LHCN-M2 (cell line): Measurements from ENCODE around the gene FAM3A. TPM values are rescaled to one million over a fixed set of nuclear protein-coding genes. Genes with fewer than 3 reads are reported as not detected.

Experiments
- DNase-seq: peaks from one replicate; pipeline ENCODE4 v3.0.0-alpha.2; 2012; ENCODE audit warnings: low read depth
- total RNA-seq: library from RNA; depleted of rRNA; stranded (reverse); fragments of >200 nt; gene quantifications from 2 replicates; pipeline ENCODE4 v1.2.3, GENCODE V29; 2014

The FAM3A gene
- total RNA-seq, 1 experiment from 2014 or later = 46.5 TPM

DNA sequence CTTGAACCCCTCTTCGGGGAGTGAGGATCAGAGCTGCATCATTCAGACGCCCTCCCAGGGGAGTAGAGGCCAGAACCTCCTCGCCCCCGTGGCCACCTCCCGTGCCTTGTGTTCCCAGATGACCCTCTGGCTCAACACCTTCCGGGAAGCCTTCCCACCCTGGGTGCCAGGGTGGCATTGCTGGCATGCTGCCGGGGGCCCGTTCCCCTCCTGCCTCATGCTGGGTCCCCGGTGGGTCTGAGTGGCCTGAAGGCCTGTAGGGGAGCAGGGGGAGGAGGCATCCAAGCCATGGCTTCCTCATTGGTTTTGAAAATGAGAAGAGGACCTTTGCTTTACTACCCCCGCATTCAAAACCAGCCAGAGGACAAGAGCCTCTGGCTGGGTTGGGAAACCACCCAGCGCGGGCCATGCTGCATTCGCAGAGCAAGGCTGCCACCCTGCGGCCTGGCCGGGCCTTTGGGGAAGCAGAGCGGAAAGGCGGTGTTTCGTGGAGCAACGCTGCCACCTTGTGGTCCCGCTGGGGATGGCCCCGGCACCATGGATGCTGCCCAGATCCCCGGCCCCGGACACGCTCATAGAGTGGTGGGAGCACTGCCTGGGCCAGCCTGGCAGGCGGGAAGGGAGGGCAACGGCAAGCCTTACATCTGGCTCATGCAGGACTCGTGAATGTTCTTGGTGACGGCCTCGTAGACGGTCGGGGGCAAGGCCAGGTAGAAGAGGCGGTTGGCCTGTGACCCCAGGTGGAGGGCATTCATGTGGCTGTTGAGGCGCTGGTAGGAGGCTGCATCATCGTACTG lies 18.7 kb upstream of the FAM3A start:
- peak; percentile 74 for DNase-seq

DNA sequence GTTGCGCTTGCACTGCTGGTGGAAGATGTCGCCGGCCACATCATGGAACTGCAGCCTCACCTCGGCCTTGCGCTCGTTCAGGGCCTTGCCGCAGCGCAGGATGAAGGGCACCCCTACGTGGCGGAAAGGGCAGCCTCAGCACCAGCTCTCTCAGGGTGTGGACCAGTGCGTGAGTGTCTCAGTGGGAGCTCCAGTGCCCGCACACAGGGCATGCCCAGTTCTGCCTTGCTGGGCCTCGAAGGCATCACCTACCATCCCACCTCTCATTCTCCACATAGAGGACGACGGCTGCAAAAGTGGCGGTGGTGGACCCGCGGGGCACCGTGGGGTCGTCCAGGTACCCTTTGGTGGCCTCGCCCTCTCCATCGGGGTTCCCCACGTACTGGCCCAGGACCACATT lies 16.7 kb upstream of the FAM3A start:
- no peak for DNase-seq

DNA sequence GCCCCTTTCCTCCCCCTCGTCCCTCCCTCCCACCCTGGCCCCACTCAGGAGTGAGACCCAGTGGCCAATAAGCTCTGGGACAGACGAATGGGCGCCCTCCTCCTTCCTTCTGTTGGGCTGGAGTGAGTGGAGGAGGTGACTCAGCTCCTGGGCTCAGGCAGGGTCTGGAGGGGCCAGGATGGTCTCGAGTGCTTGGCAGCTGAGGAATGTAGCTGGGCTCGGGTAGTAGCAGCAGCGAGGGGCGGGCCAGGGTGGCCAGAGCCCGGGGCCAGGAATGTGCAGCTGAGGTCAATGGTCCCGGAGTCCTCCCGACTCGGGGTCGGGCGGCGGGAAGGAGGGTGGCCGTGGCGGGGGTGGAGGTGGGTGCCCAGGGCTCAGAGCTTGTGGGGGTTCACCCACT lies 15.6 kb upstream of the FAM3A start:
- peak; percentile 70 for DNase-seq

DNA sequence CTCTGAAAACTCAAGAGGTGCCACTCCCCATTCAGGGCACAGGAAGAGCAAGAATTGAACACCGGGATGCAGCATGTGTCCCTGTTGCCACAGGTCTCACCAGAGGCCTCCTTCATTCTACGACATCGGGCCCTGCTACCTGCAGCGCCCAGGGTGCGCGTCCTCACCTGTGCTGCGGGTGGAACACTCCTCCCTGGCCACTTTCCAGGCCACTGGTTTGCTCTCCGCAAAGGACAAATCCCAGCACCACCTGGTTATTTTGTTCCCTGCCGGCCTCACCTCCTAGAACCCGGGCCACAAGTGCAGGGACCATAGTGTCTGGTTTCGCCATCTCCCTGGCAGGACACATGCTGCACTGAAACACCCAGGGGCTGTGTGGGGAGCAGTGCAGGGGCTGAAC lies 14.3 kb upstream of the FAM3A start:
- DNase-seq = no peak

DNA sequence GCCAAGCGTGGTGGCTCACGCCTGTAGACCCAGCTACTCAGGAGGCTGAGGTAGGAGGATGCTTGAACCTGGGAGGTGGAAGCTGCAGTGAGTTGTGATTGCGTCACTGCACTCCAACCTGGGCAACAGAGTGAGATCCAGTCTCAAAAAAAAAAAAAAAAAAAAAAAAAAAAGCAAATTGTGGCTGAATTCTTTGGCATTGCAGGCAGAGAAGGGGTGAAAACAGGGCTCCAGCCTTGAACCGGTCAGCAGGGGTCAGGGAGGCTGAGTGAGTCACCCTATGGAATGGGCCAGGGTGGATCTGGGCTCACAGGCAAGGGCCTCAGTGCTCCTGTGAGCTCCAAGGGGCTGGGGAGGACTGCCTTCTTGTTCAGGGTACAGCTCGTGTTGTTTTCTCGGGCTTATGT lies 13.2 kb upstream of the FAM3A start:
- peak; percentile 51 for DNase-seq

DNA sequence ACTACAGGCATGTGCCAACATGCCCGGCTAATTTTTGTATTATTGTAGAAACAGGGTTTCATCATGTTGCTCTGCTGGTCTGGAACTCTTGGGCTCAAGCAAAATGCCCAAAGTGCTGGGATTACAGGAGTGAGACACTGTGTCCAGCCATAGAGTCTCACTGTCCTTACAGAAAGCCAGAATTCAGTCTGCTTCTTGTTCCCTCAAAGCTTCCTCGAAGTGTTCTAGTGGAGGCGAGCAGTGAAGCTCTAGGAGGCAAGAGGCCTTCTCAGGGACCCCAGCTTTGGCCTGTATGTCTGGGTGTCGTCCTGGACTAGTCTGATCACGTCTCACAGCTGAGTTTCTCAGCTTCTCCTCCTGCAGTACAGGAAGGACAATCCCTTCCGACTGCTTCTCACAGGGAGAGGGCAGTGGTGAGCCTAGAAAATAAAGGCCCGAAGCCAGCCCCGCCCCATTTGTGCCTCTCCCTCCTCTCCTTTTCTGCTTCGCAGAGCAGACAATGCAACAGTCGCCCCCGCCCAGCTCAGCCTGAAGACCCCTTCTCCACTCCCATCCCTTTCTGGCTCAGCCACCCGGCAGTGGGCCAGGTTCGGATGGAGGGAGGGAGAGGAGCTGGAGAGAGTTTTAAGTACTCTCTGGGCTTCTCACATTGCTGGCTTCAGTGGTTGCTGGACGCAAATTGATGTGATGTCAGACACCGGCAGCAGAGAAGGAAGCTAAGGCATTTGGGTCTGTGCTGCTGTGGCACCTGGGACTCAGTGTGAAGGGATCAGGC lies 11.1 kb upstream of the FAM3A start:
- DNase-seq = peak; percentile 76

DNA sequence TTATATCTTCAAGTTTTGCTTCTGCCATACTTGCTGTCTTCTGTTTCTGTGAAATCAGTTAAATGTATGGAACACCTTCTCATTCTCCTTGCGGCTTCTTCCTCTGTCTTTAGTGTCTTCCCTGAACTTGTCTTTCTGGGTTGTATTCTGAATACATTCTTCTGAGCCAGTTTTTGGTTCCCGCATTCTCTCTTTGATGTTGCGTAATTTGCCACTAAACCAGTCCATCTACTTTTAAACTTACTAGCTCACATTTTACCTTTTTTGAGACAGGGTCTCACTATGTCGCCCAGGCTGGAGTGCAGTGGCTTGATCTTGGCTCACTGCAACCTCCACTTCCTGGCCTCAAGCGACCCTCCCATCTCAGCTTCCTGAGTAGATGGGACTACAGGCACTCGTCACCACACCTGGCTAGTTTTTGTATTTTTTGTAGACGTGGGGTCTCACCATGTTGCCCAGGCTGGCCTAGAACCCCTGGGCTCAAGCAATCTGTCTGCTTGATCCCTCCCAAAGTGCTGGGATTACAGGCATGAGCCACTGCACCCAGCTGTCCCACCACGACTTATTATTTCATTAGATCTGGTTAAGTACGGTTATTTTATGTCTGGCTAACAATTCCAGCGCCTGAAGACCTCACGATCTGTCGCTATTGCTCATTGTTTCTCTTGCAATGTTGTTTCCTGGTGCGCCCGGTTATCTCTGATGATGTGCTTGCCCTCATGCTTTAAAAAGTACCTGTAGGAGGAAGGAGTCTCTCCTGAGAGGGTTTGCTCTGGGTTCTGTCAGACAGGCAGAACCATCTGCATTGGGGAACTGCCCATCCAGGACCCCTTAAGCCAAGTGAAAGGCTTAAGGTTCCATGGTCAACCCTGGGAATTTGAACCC lies 9.8 kb upstream of the FAM3A start:
- no peak for DNase-seq

DNA sequence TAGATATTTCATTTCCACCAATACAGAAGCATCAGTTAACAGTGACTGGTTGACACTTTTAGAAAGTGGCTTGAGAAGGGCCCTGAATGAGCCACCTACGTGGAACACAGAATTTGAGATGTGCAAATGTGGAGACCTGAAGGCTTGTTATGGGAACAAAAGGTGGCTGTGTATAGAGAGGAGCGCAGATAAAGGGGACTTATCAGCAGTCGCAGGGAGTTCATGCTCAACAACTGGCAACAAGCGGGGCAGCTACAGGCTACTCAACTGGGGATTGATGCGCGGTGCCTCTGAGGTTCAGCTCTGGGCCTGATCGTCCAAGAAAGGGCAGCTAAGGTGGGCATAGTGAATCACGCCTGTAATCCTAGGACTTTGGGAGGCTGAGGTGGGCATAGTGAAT lies 3.4 kb upstream of the FAM3A start:
- DNase-seq = no peak

DNA sequence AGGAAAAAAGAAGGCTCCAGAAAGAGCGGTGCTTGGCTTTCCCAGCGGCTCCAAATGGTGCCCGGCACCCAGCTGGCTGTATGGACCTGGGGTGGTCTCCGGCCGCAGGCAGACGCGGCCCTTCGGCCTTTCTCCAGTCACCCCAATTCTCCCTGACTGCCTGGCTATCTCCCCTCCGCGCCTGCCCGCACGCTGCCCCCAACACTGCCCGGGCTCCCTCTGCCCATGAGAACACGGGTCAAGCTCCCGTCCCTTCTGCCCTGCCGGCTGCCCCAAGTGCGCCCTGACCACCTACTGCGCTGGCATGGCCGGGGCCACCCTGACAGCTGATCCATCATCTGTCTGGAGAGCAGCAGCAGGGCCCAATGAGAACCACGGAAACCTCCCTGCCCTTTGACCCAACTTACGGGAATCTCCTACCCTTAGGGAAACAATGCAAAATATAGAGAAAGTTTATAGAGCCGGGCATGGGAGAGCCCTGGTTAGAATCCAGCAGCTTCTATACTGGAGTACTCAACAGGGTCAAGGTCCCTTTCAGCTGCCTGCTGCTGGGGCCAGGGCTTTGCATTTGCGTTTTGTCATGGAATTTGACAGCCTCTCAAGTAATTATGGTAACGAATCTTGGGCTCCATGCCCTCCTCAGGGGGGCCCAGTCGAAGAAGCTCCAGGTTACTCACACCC lies 1.2 kb upstream of the FAM3A start:
- no peak for DNase-seq

DNA sequence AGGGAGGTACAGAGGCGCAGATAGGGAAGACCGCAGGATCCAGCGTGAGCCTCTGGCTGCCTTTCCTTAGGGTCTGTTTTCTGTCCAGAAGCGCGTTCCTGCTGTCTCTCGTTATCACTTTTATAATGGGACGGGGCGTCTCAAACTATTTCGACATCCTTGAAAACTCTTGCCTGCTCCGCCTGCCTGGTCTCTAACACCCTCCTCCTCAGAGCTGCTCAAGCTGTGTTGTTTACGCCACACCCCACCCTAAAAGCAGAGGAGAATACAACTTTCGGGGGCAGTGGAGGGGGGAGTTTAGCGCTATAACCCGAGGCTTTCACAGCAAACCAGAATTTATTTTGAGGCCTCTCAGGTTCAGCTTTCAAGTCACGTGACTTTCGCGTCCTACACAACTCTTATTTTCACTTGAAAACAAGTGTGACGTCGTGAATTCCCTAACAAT lies 646 bp upstream of the FAM3A start:
- DNase-seq = peak; percentile 17

DNA sequence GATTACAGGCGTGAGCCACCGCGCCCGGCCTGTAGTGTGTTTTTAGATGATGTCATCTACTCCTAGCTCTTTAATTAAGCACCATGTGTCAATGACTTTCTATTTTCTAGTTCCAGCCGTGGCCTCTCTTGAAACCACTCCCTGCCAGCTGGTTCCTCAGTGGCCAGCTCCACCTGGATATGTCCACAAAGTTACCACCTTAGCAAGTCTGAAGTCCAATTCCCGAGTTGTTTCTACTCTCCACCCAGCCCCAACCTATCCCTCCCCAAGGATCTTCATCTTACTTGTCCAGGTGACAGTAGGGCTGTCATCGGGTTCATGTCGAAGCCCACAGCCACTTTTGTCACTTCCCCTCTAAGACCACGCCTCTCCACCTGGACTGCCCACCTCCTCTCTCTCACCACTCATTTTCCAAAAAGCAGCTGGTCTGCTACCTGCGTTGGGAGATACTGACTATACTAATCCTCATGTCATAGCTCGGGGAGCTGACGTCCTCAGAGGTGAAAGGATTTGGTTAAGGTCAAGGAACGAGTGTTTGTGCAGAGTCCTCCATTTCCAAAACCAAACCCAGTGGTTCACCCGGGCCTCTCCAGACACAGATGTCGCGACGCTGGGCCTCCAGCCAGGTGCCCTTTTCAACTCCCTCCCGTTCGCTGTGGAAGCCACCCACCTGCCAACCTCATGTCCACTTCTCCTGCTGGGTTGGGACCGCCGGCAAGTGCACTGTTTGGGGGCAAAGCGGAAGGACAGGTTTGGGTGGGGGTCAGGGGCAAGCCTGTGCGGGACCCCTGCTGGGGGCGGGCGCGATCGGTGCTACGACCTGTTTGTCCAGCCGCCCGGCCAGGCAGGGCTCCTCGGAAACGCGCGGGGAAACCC lies 704 bp downstream of the FAM3A start:
- DNase-seq = no peak

DNA sequence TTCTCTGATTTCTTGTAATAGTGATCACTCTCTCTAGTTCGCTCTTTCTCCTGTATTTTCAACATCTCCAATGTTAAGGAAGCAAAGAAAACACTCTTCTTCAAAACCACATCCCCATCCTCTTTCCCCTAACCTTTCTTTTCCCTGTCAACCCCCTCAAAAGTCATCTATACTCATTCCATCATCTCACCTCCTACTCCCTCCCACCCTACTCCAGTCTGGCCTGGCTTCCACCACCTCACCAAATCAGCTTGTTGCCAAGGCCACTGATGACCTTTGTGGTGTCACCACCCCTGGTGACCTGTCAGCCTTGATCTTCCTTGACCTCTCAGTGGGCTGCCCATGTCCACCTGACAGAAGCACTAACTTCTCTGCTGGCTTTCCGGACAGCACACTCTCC lies 2.3 kb downstream of the FAM3A start:
- DNase-seq = no peak

DNA sequence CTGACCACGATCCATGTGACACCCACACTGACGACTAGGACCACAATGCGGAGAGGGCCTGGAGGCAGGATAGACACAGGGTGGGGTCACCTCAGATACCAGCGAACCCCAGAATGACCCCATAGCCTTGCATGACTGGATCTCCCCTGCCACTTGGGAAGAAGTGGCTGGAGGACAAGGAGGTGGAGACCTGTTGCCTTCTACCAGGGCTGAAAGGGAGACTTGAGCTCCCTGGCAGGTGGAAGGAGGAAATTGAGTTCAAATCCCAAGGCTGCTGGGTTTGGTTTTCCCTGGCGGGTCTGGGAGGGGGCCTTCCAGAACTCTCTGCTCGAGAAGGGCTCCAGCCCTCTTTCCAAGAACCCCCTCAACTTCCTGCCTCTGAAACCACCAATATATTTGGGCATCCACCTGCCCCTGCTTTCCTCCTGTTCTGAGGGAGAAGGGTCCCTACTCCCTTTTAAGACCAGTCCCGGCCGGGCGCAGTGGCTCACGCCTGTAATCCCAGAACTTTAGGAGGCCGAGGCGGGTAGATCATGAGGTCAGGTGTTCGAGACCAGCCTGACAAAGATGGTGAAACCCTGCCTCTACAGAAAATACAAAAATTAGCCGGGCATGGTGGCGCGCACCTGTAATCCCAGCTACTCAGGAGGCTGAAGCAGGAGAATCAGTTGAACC lies 3.0 kb downstream of the FAM3A start:
- no peak for DNase-seq

DNA sequence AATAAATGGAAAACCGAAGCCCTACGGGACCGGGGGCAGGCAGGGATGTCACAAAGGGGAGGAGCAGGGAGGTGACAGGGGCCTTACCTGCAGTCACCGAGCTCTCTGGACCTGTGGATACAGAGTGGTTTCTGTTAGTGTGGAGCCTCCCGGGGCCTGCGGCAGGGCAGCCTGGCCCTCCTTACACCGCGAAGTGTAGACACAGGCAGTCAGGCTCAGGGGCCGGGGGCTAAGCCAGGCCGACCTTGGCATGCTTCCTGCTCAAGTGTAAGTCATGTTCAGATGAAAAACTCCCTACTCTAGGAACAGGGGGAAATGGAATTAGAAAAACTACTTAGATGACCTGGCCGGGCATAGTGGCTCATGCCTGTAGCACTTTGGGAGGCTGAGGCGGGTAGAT lies 4.3 kb downstream of the FAM3A start:
- DNase-seq = no peak

DNA sequence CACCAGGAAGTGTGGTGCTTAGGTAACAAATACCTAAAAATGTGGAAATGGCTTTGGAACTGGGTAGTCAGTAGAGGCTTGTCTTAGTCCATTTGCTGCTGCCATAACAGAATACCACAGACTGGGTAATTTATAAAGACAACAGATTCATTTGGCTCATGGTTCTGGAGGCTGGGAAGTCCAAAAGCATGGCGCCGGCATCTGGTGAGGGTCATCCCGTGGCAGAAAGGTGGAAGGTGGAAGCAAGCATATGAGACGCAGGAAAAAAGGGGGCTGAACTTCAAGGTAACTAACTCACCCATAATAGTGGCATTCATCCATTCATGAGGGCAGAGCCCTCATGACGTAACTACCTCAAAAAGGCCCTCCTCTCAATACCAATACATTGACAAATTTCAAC lies 6.6 kb downstream of the FAM3A start:
- DNase-seq = no peak

DNA sequence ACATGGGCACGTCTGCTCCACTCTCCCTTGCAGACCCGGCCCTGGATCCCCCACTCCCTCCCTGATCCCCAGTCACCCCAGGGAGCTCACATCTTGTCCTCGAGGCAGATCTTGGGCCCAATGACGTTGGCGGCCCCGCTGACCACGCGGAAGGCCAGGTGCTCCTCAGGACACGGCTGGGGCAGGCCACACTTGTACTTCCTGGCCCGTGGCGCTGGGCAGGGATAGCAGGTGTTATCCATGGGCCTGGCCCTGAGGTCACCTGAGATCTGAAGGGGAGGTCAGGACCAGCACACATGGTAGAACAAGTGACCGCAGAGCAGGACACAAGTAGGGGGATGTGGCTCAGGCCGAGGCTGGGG lies 7.7 kb downstream of the FAM3A start:
- no peak for DNase-seq

DNA sequence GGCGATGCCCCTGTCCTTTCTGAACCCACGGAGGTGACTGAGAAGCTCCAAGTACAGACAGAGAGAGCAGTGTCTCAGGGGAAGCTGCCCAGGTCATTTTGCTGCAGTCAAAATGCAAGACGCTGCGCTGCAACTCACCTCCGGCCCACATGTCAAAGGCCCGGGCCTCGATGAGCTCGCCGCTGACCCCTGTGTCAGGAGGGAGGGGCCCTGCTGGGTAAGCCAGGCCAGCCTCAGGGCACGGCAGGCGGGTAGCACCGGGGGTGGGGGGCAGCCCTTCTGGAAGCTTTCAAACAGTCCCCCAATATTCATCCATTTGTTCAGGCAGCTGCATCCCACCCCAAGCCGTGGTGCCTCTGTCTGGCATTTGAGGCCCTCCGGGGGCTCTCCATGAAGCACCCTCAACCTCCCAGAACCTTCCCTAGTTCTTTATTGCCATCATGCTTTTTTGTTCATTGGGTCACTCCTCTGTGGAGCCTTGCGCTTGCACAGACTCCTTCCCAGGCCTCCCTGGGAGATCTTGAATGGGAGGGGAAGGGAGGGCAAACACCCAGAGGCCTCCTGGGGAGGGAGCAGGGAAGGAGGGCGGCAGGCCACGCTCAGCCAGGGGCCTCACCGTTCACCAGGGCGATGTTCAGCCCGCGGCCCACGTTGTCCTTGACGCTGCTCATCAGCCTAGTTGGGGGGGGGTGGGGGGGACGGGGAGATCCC lies 8.2 kb downstream of the FAM3A start:
- DNase-seq = no peak

DNA sequence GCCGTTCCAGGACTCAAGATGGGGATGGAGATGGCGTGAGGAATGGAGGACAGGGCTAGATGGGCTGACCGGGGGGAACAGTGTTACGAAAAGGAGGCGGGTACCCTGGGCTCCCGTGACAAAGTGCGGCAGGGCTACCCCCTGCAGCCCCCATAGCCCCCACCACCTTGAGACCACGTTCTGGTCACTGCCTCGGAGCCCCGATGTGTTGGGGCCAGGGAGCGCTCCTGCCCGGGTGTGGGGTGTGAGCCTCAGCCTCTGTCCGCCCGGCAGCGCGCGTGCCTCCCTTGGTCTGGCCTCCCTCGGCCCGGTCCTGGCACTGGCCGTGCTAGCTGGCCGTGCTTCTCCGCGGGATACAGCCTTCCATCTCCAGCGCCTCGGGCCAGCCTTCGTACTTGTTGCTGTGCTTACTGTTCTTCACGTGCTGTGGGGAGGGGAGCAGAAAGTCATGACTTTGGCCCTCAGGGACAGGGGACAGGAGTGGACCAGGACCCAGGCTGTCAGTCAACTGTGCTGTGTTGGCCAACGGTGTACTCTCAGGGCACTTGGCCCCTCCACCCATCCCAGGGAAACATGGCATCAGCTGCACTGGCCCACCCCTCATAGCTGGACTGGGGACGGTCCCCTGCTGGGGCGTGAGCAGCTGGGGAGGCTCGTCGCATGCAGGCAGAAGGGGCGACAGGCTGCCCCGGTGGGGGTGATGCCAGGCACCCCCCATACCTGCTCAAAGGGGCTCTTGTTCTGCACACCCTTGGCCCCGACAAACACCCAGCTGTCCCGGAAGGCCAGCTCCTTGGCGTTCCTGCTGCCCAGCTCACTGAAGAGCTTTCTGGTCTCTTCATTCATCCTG lies 9.3 kb downstream of the FAM3A start:
- no peak for DNase-seq
